Measurements from ENCODE around the gene MS4A6E. TPM values are rescaled to one million over a fixed set of nuclear protein-coding genes. Genes with fewer than 3 reads are reported as not detected.

Gene MS4A6E
- total RNA-seq, 1 experiment from 2014 or later: not detected

GRCh38 chr11:60292145-60292544 is 34.9 kb upstream of the MS4A6E start:
- H3K4me3 Mint-ChIP-seq: no peak overlapping the region
- DNase-seq (ENCODE audit: low spot score): no peak
- H3K9me3 Mint-ChIP-seq: peaks cover 45% of the 10 kb centered on the region
- H3K4me1 Mint-ChIP-seq: peaks cover 3% of the 10 kb centered on the region; the same call in 1 of the 2 replicates
- ATAC-seq: no peak
- H3K36me3 Mint-ChIP-seq: peaks cover 29% of the 10 kb centered on the region
- POLR2A ChIA-PET: no interaction called here
- TF ChIP-seq, protein P1, sequence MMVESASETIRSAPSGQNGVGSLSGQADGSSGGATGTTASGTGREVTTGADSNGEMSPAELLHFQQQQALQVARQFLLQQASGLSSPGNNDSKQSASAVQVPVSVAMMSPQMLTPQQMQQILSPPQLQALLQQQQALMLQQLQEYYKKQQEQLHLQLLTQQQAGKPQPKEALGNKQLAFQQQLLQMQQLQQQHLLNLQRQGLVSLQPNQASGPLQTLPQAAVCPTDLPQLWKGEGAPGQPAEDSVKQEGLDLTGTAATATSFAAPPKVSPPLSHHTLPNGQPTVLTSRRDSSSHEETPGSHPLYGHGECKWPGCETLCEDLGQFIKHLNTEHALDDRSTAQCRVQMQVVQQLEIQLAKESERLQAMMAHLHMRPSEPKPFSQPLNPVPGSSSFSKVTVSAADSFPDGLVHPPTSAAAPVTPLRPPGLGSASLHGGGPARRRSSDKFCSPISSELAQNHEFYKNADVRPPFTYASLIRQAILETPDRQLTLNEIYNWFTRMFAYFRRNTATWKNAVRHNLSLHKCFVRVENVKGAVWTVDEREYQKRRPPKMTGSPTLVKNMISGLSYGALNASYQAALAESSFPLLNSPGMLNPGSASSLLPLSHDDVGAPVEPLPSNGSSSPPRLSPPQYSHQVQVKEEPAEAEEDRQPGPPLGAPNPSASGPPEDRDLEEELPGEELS (CRISPR knock-in tag; IDR thresholded peaks at IDR 0.05): no peak
- TF ChIP-seq FOXK1 (CRISPR knock-in tag; IDR thresholded peaks at IDR 0.05) (no peak), NFATC4 (CRISPR knock-in tag; IDR thresholded peaks at IDR 0.05) (no peak), NR3C1 (CRISPR knock-in tag; conservative IDR thresholded peaks at IDR 0.05; ENCODE audit: low read depth) (no peak), ZNF396 (CRISPR knock-in tag; IDR thresholded peaks at IDR 0.05; ENCODE audit: borderline replicate concordance) (no peak), HMGA2 (CRISPR knock-in tag; IDR thresholded peaks at IDR 0.05) (no peak), SMAD3 (CRISPR knock-in tag; IDR thresholded peaks at IDR 0.05; ENCODE audit: borderline replicate concordance) (no peak), ZNF512 (CRISPR knock-in tag; IDR thresholded peaks at IDR 0.05; ENCODE audit: borderline replicate concordance) (no peak), ESRRA (CRISPR knock-in tag; IDR thresholded peaks at IDR 0.05; ENCODE audit: borderline replicate concordance) (no peak)
- TF ChIP-seq, protein P2, sequence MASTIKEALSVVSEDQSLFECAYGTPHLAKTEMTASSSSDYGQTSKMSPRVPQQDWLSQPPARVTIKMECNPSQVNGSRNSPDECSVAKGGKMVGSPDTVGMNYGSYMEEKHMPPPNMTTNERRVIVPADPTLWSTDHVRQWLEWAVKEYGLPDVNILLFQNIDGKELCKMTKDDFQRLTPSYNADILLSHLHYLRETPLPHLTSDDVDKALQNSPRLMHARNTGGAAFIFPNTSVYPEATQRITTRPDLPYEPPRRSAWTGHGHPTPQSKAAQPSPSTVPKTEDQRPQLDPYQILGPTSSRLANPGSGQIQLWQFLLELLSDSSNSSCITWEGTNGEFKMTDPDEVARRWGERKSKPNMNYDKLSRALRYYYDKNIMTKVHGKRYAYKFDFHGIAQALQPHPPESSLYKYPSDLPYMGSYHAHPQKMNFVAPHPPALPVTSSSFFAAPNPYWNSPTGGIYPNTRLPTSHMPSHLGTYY (CRISPR knock-in tag; IDR thresholded peaks at IDR 0.05): no peak
- no peaks in the 10 kb centered on the region; the same call in 1 of the 2 replicates for H3K27me3 Mint-ChIP-seq (ENCODE audit: low read depth)
- no peak overlapping the region for H3K27ac Mint-ChIP-seq
- CTCF ChIA-PET: no interaction called here

DNA sequence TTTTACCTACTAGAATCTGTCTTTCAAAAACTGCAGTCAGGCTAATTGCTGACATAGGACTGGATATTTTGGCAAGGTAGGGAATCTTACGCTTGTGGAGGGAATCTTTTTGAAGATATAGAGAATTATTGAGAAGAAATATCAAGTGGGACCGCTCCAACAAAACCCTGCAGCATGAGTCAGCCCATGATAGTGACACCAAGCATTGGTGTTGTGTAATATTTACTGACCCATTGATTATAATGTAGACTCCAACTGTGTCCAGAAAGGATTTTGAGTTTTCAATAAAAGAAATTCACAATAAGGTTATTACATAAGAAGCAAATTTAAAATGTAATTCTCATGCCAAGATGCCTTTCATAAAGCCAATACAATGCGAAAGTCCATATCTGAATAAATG is 25.9 kb upstream of the MS4A6E start:
- ATAC-seq (no peak), DNase-seq (ENCODE audit: low spot score) (no peak)
- ChIA-PET CTCF (no interaction called here), POLR2A (no interaction called here)
- TF ChIP-seq TEAD4 (CRISPR knock-in tag; IDR thresholded peaks at IDR 0.05) (no peak), GABPB1 (CRISPR knock-in tag; IDR thresholded peaks at IDR 0.05) (no peak), ELF4 (CRISPR knock-in tag; IDR thresholded peaks at IDR 0.05; ENCODE audit: low read depth) (no peak), ZNF281 (CRISPR knock-in tag; IDR thresholded peaks at IDR 0.05) (no peak), GTF2I (CRISPR knock-in tag; conservative IDR thresholded peaks at IDR 0.05) (no peak), ZNF219 (CRISPR knock-in tag; IDR thresholded peaks at IDR 0.05; ENCODE audit: borderline replicate concordance) (no peak), NFATC4 (CRISPR knock-in tag; IDR thresholded peaks at IDR 0.05) (no peak), JUN (CRISPR knock-in tag; IDR thresholded peaks at IDR 0.05) (no peak), ZNF512 (CRISPR knock-in tag; IDR thresholded peaks at IDR 0.05; ENCODE audit: borderline replicate concordance) (no peak), ZNF232 (CRISPR knock-in tag; IDR thresholded peaks at IDR 0.05) (no peak)
- TF ChIP-seq, protein P3, sequence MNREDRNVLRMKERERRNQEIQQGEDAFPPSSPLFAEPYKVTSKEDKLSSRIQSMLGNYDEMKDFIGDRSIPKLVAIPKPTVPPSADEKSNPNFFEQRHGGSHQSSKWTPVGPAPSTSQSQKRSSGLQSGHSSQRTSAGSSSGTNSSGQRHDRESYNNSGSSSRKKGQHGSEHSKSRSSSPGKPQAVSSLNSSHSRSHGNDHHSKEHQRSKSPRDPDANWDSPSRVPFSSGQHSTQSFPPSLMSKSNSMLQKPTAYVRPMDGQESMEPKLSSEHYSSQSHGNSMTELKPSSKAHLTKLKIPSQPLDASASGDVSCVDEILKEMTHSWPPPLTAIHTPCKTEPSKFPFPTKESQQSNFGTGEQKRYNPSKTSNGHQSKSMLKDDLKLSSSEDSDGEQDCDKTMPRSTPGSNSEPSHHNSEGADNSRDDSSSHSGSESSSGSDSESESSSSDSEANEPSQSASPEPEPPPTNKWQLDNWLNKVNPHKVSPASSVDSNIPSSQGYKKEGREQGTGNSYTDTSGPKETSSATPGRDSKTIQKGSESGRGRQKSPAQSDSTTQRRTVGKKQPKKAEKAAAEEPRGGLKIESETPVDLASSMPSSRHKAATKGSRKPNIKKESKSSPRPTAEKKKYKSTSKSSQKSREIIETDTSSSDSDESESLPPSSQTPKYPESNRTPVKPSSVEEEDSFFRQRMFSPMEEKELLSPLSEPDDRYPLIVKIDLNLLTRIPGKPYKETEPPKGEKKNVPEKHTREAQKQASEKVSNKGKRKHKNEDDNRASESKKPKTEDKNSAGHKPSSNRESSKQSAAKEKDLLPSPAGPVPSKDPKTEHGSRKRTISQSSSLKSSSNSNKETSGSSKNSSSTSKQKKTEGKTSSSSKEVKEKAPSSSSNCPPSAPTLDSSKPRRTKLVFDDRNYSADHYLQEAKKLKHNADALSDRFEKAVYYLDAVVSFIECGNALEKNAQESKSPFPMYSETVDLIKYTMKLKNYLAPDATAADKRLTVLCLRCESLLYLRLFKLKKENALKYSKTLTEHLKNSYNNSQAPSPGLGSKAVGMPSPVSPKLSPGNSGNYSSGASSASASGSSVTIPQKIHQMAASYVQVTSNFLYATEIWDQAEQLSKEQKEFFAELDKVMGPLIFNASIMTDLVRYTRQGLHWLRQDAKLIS (CRISPR knock-in tag; IDR thresholded peaks at IDR 0.05; ENCODE audit: borderline replicate concordance): no peak
- TF ChIP-seq, protein P4, sequence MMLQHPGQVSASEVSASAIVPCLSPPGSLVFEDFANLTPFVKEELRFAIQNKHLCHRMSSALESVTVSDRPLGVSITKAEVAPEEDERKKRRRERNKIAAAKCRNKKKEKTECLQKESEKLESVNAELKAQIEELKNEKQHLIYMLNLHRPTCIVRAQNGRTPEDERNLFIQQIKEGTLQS (CRISPR knock-in tag; conservative IDR thresholded peaks at IDR 0.05): no peak
- TF ChIP-seq, protein P5, sequence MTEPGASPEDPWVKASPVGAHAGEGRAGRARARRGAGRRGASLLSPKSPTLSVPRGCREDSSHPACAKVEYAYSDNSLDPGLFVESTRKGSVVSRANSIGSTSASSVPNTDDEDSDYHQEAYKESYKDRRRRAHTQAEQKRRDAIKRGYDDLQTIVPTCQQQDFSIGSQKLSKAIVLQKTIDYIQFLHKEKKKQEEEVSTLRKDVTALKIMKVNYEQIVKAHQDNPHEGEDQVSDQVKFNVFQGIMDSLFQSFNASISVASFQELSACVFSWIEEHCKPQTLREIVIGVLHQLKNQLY (CRISPR knock-in tag; IDR thresholded peaks at IDR 0.05): no peak
- H3K27me3 Mint-ChIP-seq (ENCODE audit: low read depth): no peaks in the 10 kb centered on the region
- H3K4me1 Mint-ChIP-seq: peaks cover 5% of the 10 kb centered on the region
- no peak overlapping the region for H3K27ac Mint-ChIP-seq
- H3K4me3 Mint-ChIP-seq: no peak overlapping the region
- no peaks in the 10 kb centered on the region for H3K36me3 Mint-ChIP-seq
- H3K9me3 Mint-ChIP-seq: no peaks in the 10 kb centered on the region
